ENCODE measurements around the gene CMC2. TPM values are rescaled to one million over a fixed set of nuclear protein-coding genes. Genes with fewer than 3 reads are reported as not detected.

Gene CMC2
- total RNA-seq, 4 donors from 2014 or later, result 14.0 to 54.5 (median 34.3) TPM

DNA sequence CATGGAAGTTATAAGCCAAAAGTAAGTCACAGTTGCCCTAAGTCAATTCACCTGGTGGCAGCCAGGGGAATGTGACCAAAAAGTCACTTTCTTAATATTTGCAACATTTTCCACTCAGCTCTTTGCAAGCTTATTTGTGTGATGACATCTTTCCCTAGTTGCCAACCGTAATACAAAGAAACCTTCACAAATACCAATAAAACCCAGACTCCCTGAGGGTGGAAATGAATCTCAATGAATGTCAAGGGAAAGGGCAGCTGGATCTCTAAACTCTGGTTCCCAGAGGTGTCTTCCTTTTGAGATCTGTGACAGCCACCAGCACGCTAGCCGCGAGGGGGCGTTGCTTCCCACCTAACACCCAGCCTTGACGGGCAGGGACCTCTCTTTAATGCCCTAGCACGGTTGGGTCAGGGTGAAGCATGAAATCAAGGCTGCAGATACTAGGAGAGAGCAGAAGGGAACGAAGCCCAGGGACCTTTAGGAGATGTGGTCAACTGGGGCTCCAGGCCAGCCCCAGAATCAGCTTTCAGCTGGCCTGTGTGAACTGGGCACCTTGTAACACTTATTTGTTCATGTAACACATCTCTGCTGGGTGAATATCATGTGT lies 82.2 kb downstream of the CMC2 start:
- Histone ChIP-seq H3K27ac (no peak overlapping the region), H3K27me3 (no peaks in the 10 kb centered on the region), H3K9me3 (no peaks in the 10 kb centered on the region), H3K4me3 (no peak overlapping the region), H3K4me1 (no peaks in the 10 kb centered on the region), H3K36me3 (no peaks in the 10 kb centered on the region)
- TF ChIP-seq CTCF (IDR thresholded peaks at IDR 0.05) (peak in 4 of 6 experiments; percentile 24 to 53 (median 46)), POLR2A (IDR thresholded peaks at IDR 0.05) (no peak)
- peak in 2 of 3 donors; percentile 70 to 73 for DNase-seq

GRCh38 chr16:80923356-80923755 lies 83.3 kb downstream of the CMC2 start:
- Histone ChIP-seq H3K9me3 (no peaks in the 10 kb centered on the region), H3K4me1 (no peaks in the 10 kb centered on the region), H3K36me3 (no peaks in the 10 kb centered on the region), H3K27ac (no peak overlapping the region), H3K4me3 (no peak overlapping the region), H3K27me3 (no peaks in the 10 kb centered on the region)
- DNase-seq, result no peak
- TF ChIP-seq CTCF (IDR thresholded peaks at IDR 0.05) (no peak), POLR2A (IDR thresholded peaks at IDR 0.05) (no peak)

Other genes with a start within 250 kb of the CMC2 start
- 10 to 100 TPM in 2 of 4 donors, 1 to 10 TPM in 2; 7.4 to 18.6 (median 9.4) TPM for gene CDYL2, start 202.3 kb downstream of the CMC2 start, total RNA-seq
- 10 to 100 TPM in 1 of 4 donors, 1 to 10 TPM in 2, under 1 TPM in 1; 0.47 to 88.3 (median 3.5) TPM for gene CENPN, start 329 bp upstream of the CMC2 start, total RNA-seq
- gene ATMIN, start 29.0 kb upstream of the CMC2 start, total RNA-seq, result 10 to 100 TPM; 25.6 to 37.0 (median 32.6) TPM
- 1 to 10 TPM in 2 of 4 donors, under 1 TPM in 1, not detected in 1; 0.70 to 3.2 (median 1.6) TPM for gene C16orf46, start 70.4 kb upstream of the CMC2 start, total RNA-seq
- gene GCSH, start 89.5 kb upstream of the CMC2 start, total RNA-seq, result 10 to 100 TPM in 1 of 4 donors, 1 to 10 TPM in 3; 2.7 to 23.1 (median 5.0) TPM
- 10 to 100 TPM in 2 of 4 donors, 1 to 10 TPM in 2; 7.9 to 16.0 (median 12.3) TPM for gene BCO1, start 231.8 kb upstream of the CMC2 start, total RNA-seq

All from Peyer's patch (tissue), 4 donors.